ENCODE data around the gene GNAS.

DNA sequence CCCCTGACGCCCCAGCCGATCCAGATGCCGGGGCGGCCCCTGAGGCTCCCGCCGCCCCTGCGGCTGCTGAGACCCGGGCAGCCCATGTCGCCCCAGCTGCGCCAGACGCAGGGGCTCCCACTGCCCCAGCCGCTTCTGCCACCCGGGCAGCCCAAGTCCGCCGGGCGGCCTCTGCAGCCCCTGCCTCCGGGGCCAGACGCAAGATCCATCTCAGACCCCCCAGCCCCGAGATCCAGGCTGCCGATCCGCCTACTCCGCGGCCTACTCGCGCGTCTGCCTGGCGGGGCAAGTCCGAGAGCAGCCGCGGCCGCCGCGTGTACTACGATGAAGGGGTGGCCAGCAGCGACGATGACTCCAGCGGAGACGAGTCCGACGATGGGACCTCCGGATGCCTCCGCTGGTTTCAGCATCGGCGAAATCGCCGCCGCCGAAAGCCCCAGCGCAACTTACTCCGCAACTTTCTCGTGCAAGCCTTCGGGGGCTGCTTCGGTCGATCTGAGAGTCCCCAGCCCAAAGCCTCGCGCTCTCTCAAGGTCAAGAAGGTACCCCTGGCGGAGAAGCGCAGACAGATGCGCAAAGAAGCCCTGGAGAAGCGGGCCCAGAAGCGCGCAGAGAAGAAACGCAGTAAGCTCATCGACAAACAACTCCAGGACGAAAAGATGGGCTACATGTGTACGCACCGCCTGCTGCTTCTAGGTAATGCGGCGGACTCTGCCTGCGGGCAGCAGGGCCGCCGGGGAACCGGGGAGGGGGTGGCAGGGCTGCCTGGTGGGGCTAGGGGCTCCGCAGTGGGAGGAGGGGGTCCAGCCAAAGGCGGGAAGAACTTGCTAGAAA, 2.3 kb downstream of the GNAS start:
- TF ChIP-seq, protein P1, sequence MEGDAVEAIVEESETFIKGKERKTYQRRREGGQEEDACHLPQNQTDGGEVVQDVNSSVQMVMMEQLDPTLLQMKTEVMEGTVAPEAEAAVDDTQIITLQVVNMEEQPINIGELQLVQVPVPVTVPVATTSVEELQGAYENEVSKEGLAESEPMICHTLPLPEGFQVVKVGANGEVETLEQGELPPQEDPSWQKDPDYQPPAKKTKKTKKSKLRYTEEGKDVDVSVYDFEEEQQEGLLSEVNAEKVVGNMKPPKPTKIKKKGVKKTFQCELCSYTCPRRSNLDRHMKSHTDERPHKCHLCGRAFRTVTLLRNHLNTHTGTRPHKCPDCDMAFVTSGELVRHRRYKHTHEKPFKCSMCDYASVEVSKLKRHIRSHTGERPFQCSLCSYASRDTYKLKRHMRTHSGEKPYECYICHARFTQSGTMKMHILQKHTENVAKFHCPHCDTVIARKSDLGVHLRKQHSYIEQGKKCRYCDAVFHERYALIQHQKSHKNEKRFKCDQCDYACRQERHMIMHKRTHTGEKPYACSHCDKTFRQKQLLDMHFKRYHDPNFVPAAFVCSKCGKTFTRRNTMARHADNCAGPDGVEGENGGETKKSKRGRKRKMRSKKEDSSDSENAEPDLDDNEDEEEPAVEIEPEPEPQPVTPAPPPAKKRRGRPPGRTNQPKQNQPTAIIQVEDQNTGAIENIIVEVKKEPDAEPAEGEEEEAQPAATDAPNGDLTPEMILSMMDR (IDR thresholded peaks at IDR 0.05): no peak
- no peak for TF ChIP-seq POLR2A (IDR thresholded peaks at IDR 0.05)

All from esophagus squamous epithelium (tissue), 4 donors.